OCI-LY3 (cell line): ENCODE results near the gene NFIC.

Experiments used
- CTCF ChIP-seq: fragments of 200-600, 300-600 bp; sonication (generic); IDR thresholded peaks from 2 replicates; pipeline ENCODE4 v1.5.1; 2014; ENCODE audit warnings: antibody characterized with exemption, low read length, low read depth
- EZH2phosphoT487 ChIP-seq: fragments of 200-600 bp; shearing (Covaris generic); IDR thresholded peaks from 2 replicates; pipeline ENCODE4 v1.6.1; 2018; ENCODE audit warnings: antibody characterized with exemption, mixed run types, low read depth

GRCh38 chr19:3494559-3494958 lies 128.2 kb downstream of the NFIC start:
- TF ChIP-seq CTCF (no peak), EZH2phosphoT487 (no peak)
